Airway epithelial cell (primary cell): ENCODE data around the gene NT5C1A. TPM values are rescaled to one million over a fixed set of nuclear protein-coding genes. Genes with fewer than 3 reads are reported as not detected.

ENCODE experiments used
- total RNA-seq: library from RNA; depleted of rRNA; stranded (reverse); fragments of >200 nt; gene quantifications from 2 replicates; pipeline ENCODE4 v1.2.3, GENCODE V29; 2015

The NT5C1A gene
- not detected in 2 replicates for total RNA-seq

GRCh38 chr1:39671793-39672550, at the start of gene NT5C1A:
Gene NT5C1A, minus strand, starts transcription at chr1:39672107. Its CDS starts 69 bp downstream, at chr1:39672038.

GRCh38 chr1:39691383-39692151, 19.7 kb upstream of the NT5C1A start, which contains the start of gene HPCAL4:
Gene HPCAL4, minus strand, starts transcription at chr1:39691433. Its CDS starts 6,830 bp downstream, at chr1:39684603.

GRCh38 chr1:39639305-39640130, 32.4 kb downstream of the NT5C1A start, which contains the start of gene HEYL:
Gene HEYL, minus strand, starts transcription at chr1:39639643. Its CDS starts 18 bp downstream, at chr1:39639625.

Other genes with a start within 250 kb of the NT5C1A start
- 0.14 TPM in 1 of 2 replicates, not detected in the other for gene BMP8A, start 180.5 kb downstream of the NT5C1A start, total RNA-seq
- 154 and 161 TPM in 2 replicates for gene PABPC4, start 95.3 kb downstream of the NT5C1A start, total RNA-seq
- 0.14 TPM in 1 of 2 replicates, not detected in the other for gene HEYL, start 32.5 kb downstream of the NT5C1A start, total RNA-seq
- 0.07 TPM in 1 of 2 replicates, not detected in the other for gene HPCAL4, start 19.3 kb upstream of the NT5C1A start, total RNA-seq
- gene PPIE, start 66.8 kb upstream of the NT5C1A start, total RNA-seq: 40.1 and 45.6 TPM in 2 replicates
- 1.1 and 1.2 TPM in 2 replicates for gene OXCT2, start 99.2 kb upstream of the NT5C1A start, total RNA-seq
- under 0.01 and 0.07 TPM in 2 replicates for gene BMP8B, start 116.8 kb upstream of the NT5C1A start, total RNA-seq
- gene TRIT1, start 211.4 kb upstream of the NT5C1A start, total RNA-seq: 20.1 and 23.8 TPM in 2 replicates
- gene MYCL, start 229.8 kb upstream of the NT5C1A start, total RNA-seq: 9.7 and 12.2 TPM in 2 replicates